HCT116 (cell line): ENCODE results near the gene EPHA10. TPM values are rescaled to one million over a fixed set of nuclear protein-coding genes. Genes with fewer than 3 reads are reported as not detected.

Experiments used
- ATAC-seq: fragments of 200-7000 bp; cut with Tn5 transposase; 2 replicates; pipeline ENCODE4 v1.9.1; 2020; ENCODE audit warnings: mild to moderate bottlenecking, moderate library complexity
- BruUV-seq: library from RNA; stranded (reverse); fragments of 400-500 nt; replicated peaks from 2 replicates; lab custom pipeline; 2021; lab: Mats Ljungman, UMichigan
- CTCF ChIA-PET: fragments of 300-600 bp; sonication (Branson Sonifier 250); formaldehyde crosslinking; loops from one replicate; lab custom pipeline; 2021; ENCODE audit warnings: antibody characterized with exemption; lab: Charles Lee
- POLR2A ChIA-PET: fragments of 300-600, 350-600 bp; sonication (Branson Sonifier 250); formaldehyde crosslinking; loops from one replicate; lab custom pipeline; 2021; ENCODE audit warnings: antibody characterized with exemption; lab: Charles Lee
- RAD21 ChIA-PET, 2 experiments: fragments of 300-600 bp; sonication (Branson Sonifier 250); formaldehyde crosslinking; loops; one replicate each; lab custom pipeline; 2023; ENCODE audit warnings: low total read pairs in 2 of 2; ENCODE audit not compliant: uncharacterized antibody in 2 of 2, unreplicated experiment in 2 of 2, low non-redundant PET in 1 of 2; lab: Charles Lee
- DNase-seq: peaks from one replicate; pipeline ENCODE4 v3.0.0-alpha.2; 2010; ENCODE audit warnings: low read depth, low spot score
- H2AFZ ChIP-seq: fragments of 200-600 bp; shearing (Covaris generic), sonication (generic); 2 replicates; pipeline ENCODE4 v1.6.1; 2017; ENCODE audit warnings: low read depth, mixed run types, mixed read lengths, antibody characterized with exemption, low read length; ENCODE audit not compliant: poor library complexity, severe bottlenecking
- H3K27ac ChIP-seq: 2 replicates; pipeline ENCODE4 v1.5.1; 2012; ENCODE audit warnings: low read depth, low read length
- H3K27me3 ChIP-seq: fragments of 200-600 bp; sonication (generic); 2 replicates; pipeline ENCODE4 v1.6.1; 2016; ENCODE audit warnings: mixed run types, low read length, mixed read lengths; ENCODE audit not compliant: insufficient read depth
- H3K36me3 ChIP-seq, 2 experiments: fragments of 200-500 bp in 1 of 2; fragments of 200-600 bp in 1 of 2; sonication (Bioruptor generic) in 1 of 2; sonication (generic) in 1 of 2; 2 replicates each; pipeline versions ENCODE4 v1.5.1 to v1.6.1; 2014 to 2016; ENCODE audit warnings: low read length in 2 of 2, inconsistent platforms in 1 of 2, mixed read lengths in 1 of 2, mixed run types in 1 of 2; ENCODE audit not compliant: insufficient read depth in 2 of 2, control insufficient read depth in 1 of 2
- H3K4me1 ChIP-seq, 2 experiments: fragments of 200-600 bp in 1 of 2; sonication (generic) in 1 of 2; 2 replicates each; pipeline versions ENCODE4 v1.5.1 to v1.6.1; 2012 to 2017; ENCODE audit warnings: low read length in 2 of 2, inconsistent platforms in 1 of 2, mild to moderate bottlenecking in 1 of 2, mixed read lengths in 1 of 2, mixed run types in 1 of 2, moderate library complexity in 1 of 2; ENCODE audit not compliant: insufficient read depth in 2 of 2, control insufficient read depth in 1 of 2
- H3K4me2 ChIP-seq: fragments of 200-600 bp; sonication (generic); 2 replicates; pipeline ENCODE4 v1.6.1; 2017; ENCODE audit warnings: mixed run types, low read length, mixed read lengths
- H3K4me3 ChIP-seq, 2 experiments: fragments of 200-600 bp in 1 of 2; sonication (generic) in 1 of 2; replicated peaks in 1 of 2; 2 replicates each; pipeline ENCODE4 v1.5.1; 2011 to 2016; ENCODE audit warnings: low read length in 2 of 2, control low read depth in 1 of 2, low read depth in 1 of 2, mild to moderate bottlenecking in 1 of 2, mixed read lengths in 1 of 2, mixed run types in 1 of 2
- H3K79me2 ChIP-seq: fragments of 200-600 bp; sonication (generic); 2 replicates; pipeline ENCODE4 v1.6.1; 2017; ENCODE audit warnings: mild to moderate bottlenecking, mixed run types, low read length, moderate library complexity, mixed read lengths; ENCODE audit not compliant: insufficient read depth
- H3K9ac ChIP-seq: fragments of 200-600 bp; sonication (generic); 2 replicates; pipeline ENCODE4 v1.6.1; 2016; ENCODE audit warnings: low read length, mixed read lengths
- H3K9me2 ChIP-seq: fragments of 200-600 bp; sonication (generic), shearing (Covaris generic); 2 replicates; pipeline ENCODE4 v1.6.1; 2017; ENCODE audit warnings: mixed run types, mild to moderate bottlenecking, moderate library complexity; ENCODE audit not compliant: insufficient read depth
- H3K9me3 ChIP-seq, 2 experiments: fragments of 200-500 bp in 1 of 2; fragments of 200-600 bp in 1 of 2; sonication (Bioruptor generic) in 1 of 2; sonication (generic) in 1 of 2; 2 replicates each; pipeline ENCODE4 v1.6.1; 2014 to 2017; ENCODE audit warnings: low read length in 2 of 2, mixed read lengths in 2 of 2, inconsistent platforms in 1 of 2, low read depth in 1 of 2, mild to moderate bottlenecking in 1 of 2, mixed run types in 1 of 2, moderate library complexity in 1 of 2; ENCODE audit not compliant: control insufficient read depth in 1 of 2, insufficient read depth in 1 of 2
- H4K20me1 ChIP-seq: fragments of 200-600 bp; sonication (generic), shearing (Covaris generic); 2 replicates; pipeline ENCODE4 v1.6.1; 2017; ENCODE audit warnings: mixed run types, mild to moderate bottlenecking, moderate library complexity; ENCODE audit not compliant: insufficient read depth
- CBX3 ChIP-seq: IDR thresholded peaks from 2 replicates; pipeline ENCODE4 v1.6.1; 2012; ENCODE audit warnings: low read depth
- CEBPB ChIP-seq: IDR thresholded peaks from 2 replicates; pipeline ENCODE4 v1.6.1; 2012; ENCODE audit warnings: low read depth
- EGR1 ChIP-seq: IDR thresholded peaks from 2 replicates; pipeline ENCODE4 v1.6.1; 2012; ENCODE audit warnings: low read depth
- ELF1 ChIP-seq: IDR thresholded peaks from 2 replicates; pipeline ENCODE4 v1.6.1; 2012; ENCODE audit warnings: low read depth, borderline replicate concordance
- EZH2 ChIP-seq: fragments of 200-600 bp; sonication (generic); IDR thresholded peaks from 2 replicates; pipeline ENCODE4 v1.6.1; 2017; ENCODE audit warnings: antibody characterized with exemption, mixed run types
- EZH2phosphoT487 ChIP-seq: fragments of 200-600 bp; IDR thresholded peaks from 2 replicates; pipeline ENCODE4 v1.6.1; 2018; ENCODE audit warnings: antibody characterized with exemption, borderline replicate concordance
- FOSL1 ChIP-seq: IDR thresholded peaks from 2 replicates; pipeline ENCODE4 v1.6.1; 2012; ENCODE audit warnings: low read depth
- JUND ChIP-seq: IDR thresholded peaks from 2 replicates; pipeline ENCODE4 v1.6.1; 2012
- POLR2A ChIP-seq: IDR thresholded peaks from 2 replicates; pipeline ENCODE4 v1.7.0; 2011; ENCODE audit warnings: borderline replicate concordance; ENCODE audit not compliant: insufficient read depth, insufficient read length; ENCODE audit errors: extremely low read depth
- POLR2AphosphoS5 ChIP-seq: IDR thresholded peaks from 2 replicates; pipeline ENCODE4 v1.6.1; 2011; ENCODE audit warnings: mild to moderate bottlenecking, low read depth, low read length, moderate library complexity
- RAD21 ChIP-seq: IDR thresholded peaks from 2 replicates; pipeline ENCODE4 v1.6.1; 2012; ENCODE audit warnings: low read depth, mild to moderate bottlenecking
- SIN3A ChIP-seq: IDR thresholded peaks from 2 replicates; pipeline ENCODE4 v1.6.1; 2012; ENCODE audit warnings: low read depth
- SP1 ChIP-seq: IDR thresholded peaks from 2 replicates; pipeline ENCODE4 v1.6.1; 2012; ENCODE audit warnings: low read depth
- SRF ChIP-seq: IDR thresholded peaks from 2 replicates; pipeline ENCODE4 v1.6.1; 2012; ENCODE audit warnings: low read depth
- TCF7L2 ChIP-seq: IDR thresholded peaks from 2 replicates; pipeline ENCODE4 v1.7.0; 2011; ENCODE audit warnings: borderline replicate concordance, inconsistent platforms; ENCODE audit not compliant: insufficient read depth, insufficient read length; ENCODE audit errors: extremely low read depth
- YY1 ChIP-seq: IDR thresholded peaks from 2 replicates; pipeline ENCODE4 v1.6.1; 2011; ENCODE audit warnings: low read length, low read depth, moderate library complexity, mild to moderate bottlenecking; ENCODE audit not compliant: insufficient replicate concordance; ENCODE audit errors: extremely low read depth
- ZNF274 ChIP-seq: fragments of 200-500 bp; sonication (Bioruptor generic); IDR thresholded peaks from 2 replicates; pipeline ENCODE4 v1.6.1; 2014; ENCODE audit warnings: mild to moderate bottlenecking, low read depth, low read length, inconsistent platforms
- intact Hi-C: fragments of 100-400 bp; cut with micrococcal nuclease; formaldehyde crosslinking; loops from 2 replicates; pipeline ENCODE4 v1.10.0; 2022
- total RNA-seq: library from RNA; stranded (reverse); gene quantifications from one replicate; pipeline ENCODE4 v1.2.1, GENCODE V29; 2021; ENCODE audit not compliant: unreplicated experiment
- TF ChIP-seq, protein P1 (sequence below): IDR thresholded peaks from 2 replicates; pipeline ENCODE4 v1.6.1; 2012; ENCODE audit warnings: low read depth
- TF ChIP-seq, protein P2 (sequence below): IDR thresholded peaks from 2 replicates; pipeline ENCODE4 v1.6.1; 2011; ENCODE audit warnings: mild to moderate bottlenecking, low read length, moderate library complexity; ENCODE audit not compliant: insufficient replicate concordance; ENCODE audit errors: extremely low read depth

The EPHA10 gene
- total RNA-seq, 1 experiment from 2014 or later = 6.5 TPM

DNA sequence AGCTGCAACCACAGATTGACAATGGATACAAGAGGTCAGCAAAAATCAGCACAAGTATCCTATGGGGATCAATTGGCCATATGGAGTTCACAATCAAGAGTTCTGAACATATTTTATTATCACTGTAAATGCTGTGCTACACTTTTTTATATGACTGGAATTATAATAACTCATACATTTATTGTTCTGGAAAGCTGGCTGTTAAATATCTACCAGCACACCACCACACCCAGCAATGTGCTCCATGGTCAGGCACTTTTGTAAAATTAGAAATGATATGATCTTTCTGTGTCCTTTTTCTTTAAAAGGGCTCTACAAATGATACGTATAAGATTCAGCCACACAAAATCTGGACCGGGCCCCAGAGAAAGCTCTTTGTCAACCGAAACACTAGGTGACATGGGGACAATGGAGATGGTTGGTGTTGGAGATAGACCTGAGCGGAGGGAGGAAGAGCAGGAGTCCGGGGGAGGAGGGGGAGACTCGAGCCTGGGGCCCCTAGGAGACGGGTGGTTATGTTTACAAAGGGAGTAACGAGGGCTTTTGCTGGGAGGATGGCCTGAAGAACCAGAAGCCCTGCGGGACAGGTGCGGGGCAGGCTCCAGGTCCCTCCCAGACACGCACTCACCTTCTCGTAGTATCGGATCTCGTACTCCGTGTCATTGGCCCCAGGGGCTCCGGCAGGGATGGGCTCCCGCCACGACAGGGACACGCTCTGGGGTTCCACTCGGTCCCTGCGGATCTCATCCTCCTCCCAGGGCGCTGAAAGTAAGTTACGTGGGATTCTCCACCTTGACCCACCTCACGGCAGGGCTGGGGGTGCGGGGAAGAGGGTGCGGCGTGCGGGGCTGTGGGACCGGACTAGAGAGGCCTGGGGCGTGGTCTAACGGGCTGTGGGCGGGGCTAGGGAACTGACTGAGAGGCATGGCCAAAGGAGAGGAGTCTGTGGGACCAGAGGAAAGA is 30.0 kb downstream of the EPHA10 start:
- Histone ChIP-seq H3K27me3 (no peaks in the 10 kb centered on the region), H3K9me3 (no peaks in the 10 kb centered on the region), H2AFZ (no peak overlapping the region), H3K36me3 (no peaks in the 10 kb centered on the region), H4K20me1 (no peaks in the 10 kb centered on the region), H3K79me2 (no peaks in the 10 kb centered on the region), H3K9ac (no peak overlapping the region), H3K4me2 (no peak overlapping the region), H3K27ac (no peak overlapping the region), H3K4me1 (peaks cover 12 to 19% of the 10 kb centered on the region in 2 experiments), H3K4me3 (no peak overlapping the region), H3K9me2 (no peaks in the 10 kb centered on the region)
- no TSS peak for BruUV-seq
- TF ChIP-seq TCF7L2 = no peak
- TF ChIP-seq EZH2phosphoT487 = no peak
- TF ChIP-seq SP1 = no peak
- TF ChIP-seq CEBPB = no peak
- TF ChIP-seq SRF = no peak
- TF ChIP-seq POLR2A = no peak
- TF ChIP-seq JUND = no peak
- no peak for TF ChIP-seq EGR1
- no peak for TF ChIP-seq YY1
- TF ChIP-seq EZH2 = no peak
- TF ChIP-seq FOSL1 = no peak
- no peak for TF ChIP-seq ZNF274
- no peak for TF ChIP-seq CBX3
- no peak for TF ChIP-seq RAD21
- TF ChIP-seq POLR2AphosphoS5 = no peak
- TF ChIP-seq, protein P1, sequence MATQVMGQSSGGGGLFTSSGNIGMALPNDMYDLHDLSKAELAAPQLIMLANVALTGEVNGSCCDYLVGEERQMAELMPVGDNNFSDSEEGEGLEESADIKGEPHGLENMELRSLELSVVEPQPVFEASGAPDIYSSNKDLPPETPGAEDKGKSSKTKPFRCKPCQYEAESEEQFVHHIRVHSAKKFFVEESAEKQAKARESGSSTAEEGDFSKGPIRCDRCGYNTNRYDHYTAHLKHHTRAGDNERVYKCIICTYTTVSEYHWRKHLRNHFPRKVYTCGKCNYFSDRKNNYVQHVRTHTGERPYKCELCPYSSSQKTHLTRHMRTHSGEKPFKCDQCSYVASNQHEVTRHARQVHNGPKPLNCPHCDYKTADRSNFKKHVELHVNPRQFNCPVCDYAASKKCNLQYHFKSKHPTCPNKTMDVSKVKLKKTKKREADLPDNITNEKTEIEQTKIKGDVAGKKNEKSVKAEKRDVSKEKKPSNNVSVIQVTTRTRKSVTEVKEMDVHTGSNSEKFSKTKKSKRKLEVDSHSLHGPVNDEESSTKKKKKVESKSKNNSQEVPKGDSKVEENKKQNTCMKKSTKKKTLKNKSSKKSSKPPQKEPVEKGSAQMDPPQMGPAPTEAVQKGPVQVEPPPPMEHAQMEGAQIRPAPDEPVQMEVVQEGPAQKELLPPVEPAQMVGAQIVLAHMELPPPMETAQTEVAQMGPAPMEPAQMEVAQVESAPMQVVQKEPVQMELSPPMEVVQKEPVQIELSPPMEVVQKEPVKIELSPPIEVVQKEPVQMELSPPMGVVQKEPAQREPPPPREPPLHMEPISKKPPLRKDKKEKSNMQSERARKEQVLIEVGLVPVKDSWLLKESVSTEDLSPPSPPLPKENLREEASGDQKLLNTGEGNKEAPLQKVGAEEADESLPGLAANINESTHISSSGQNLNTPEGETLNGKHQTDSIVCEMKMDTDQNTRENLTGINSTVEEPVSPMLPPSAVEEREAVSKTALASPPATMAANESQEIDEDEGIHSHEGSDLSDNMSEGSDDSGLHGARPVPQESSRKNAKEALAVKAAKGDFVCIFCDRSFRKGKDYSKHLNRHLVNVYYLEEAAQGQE = no peak
- TF ChIP-seq SIN3A = no peak
- TF ChIP-seq ELF1 = no peak
- TF ChIP-seq, protein P2, sequence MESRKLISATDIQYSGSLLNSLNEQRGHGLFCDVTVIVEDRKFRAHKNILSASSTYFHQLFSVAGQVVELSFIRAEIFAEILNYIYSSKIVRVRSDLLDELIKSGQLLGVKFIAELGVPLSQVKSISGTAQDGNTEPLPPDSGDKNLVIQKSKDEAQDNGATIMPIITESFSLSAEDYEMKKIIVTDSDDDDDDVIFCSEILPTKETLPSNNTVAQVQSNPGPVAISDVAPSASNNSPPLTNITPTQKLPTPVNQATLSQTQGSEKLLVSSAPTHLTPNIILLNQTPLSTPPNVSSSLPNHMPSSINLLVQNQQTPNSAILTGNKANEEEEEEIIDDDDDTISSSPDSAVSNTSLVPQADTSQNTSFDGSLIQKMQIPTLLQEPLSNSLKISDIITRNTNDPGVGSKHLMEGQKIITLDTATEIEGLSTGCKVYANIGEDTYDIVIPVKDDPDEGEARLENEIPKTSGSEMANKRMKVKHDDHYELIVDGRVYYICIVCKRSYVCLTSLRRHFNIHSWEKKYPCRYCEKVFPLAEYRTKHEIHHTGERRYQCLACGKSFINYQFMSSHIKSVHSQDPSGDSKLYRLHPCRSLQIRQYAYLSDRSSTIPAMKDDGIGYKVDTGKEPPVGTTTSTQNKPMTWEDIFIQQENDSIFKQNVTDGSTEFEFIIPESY = no peak
- RAD21 ChIA-PET = no interaction called here
- CTCF ChIA-PET = no interaction called here
- POLR2A ChIA-PET = no interaction called here
- intact Hi-C loops = no loop called here
- ATAC-seq (peak; percentile 57), DNase-seq (no peak)
